ENCODE data around the gene CD2. TPM values are rescaled to one million over a fixed set of nuclear protein-coding genes. Genes with fewer than 3 reads are reported as not detected.

Gene CD2
- total RNA-seq, 4 donors from 2014 or later, result 0.60 to 5.1 (median 1.5) TPM; not detected in 1

- no peaks in the 10 kb centered on the region for H3K36me3 ChIP-seq
- DNase-seq (ENCODE audit: low spot score in 2 of 2), result no peak
- no peaks in the 10 kb centered on the region for H3K4me1 ChIP-seq
- no peaks in the 10 kb centered on the region for H3K9me3 ChIP-seq
- WGBS, 2 donors, result 89 to 92% methylated on average over 7 of the region's 7 CpGs
- no peak overlapping the region for H3K27ac ChIP-seq
- no peak overlapping the region for H3K4me3 ChIP-seq
- no peaks in the 10 kb centered on the region for H3K27me3 ChIP-seq
- TF ChIP-seq EP300 (IDR thresholded peaks at IDR 0.05) (no peak), CTCF (IDR thresholded peaks at IDR 0.05) (no peak), POLR2A (IDR thresholded peaks at IDR 0.05) (no peak)
Measured at GRCh38 chr1:116709666-116710167, 44.5 kb upstream of the CD2 start.

GRCh38 chr1:116710420-116711262, 43.6 kb upstream of the CD2 start:
- WGBS, 2 donors, result 57 to 59% methylated on average over 2 of the region's 2 CpGs
- H3K27ac ChIP-seq, result no peak overlapping the region
- DNase-seq (ENCODE audit: low spot score in 2 of 2), result no peak

GRCh38 chr1:116711263-116711840, 42.9 kb upstream of the CD2 start:
- Histone ChIP-seq H3K4me1 (no peaks in the 10 kb centered on the region), H3K4me3 (no peak overlapping the region), H3K36me3 (no peaks in the 10 kb centered on the region), H3K27ac (no peak overlapping the region), H3K9me3 (no peaks in the 10 kb centered on the region), H3K27me3 (no peaks in the 10 kb centered on the region)
- no peak for TF ChIP-seq EP300 (IDR thresholded peaks at IDR 0.05)
- no peak for TF ChIP-seq POLR2A (IDR thresholded peaks at IDR 0.05)
- TF ChIP-seq CTCF (IDR thresholded peaks at IDR 0.05), result no peak
- no peak for DNase-seq (ENCODE audit: low spot score in 2 of 2)
- 26 to 47% methylated on average over 2 of the region's 2 CpGs for WGBS, 2 donors

More at GRCh38 chr1:116710420-116711262, 43.6 kb upstream of the CD2 start:
- Histone ChIP-seq H3K27me3 (no peaks in the 10 kb centered on the region), H3K4me3 (no peak overlapping the region), H3K36me3 (no peaks in the 10 kb centered on the region), H3K9me3 (no peaks in the 10 kb centered on the region), H3K4me1 (no peaks in the 10 kb centered on the region)
- no peak for TF ChIP-seq POLR2A (IDR thresholded peaks at IDR 0.05)
- TF ChIP-seq EP300 (IDR thresholded peaks at IDR 0.05), result no peak
- no peak for TF ChIP-seq CTCF (IDR thresholded peaks at IDR 0.05)

- DNase-seq (ENCODE audit: low spot score in 2 of 2), result no peak
- WGBS, 2 donors, result 64% methylated on average over 6 of the region's 6 CpGs
- H3K27ac ChIP-seq, result no peak overlapping the region
- H3K4me1 ChIP-seq, result no peaks in the 10 kb centered on the region
- H3K4me3 ChIP-seq, result no peak overlapping the region
- no peaks in the 10 kb centered on the region for H3K9me3 ChIP-seq
- no peaks in the 10 kb centered on the region for H3K36me3 ChIP-seq
- no peaks in the 10 kb centered on the region for H3K27me3 ChIP-seq
- no peak for TF ChIP-seq POLR2A (IDR thresholded peaks at IDR 0.05)
- no peak for TF ChIP-seq CTCF (IDR thresholded peaks at IDR 0.05)
- TF ChIP-seq EP300 (IDR thresholded peaks at IDR 0.05), result no peak
Measured at GRCh38 chr1:116712510-116712909, 41.7 kb upstream of the CD2 start.

- Histone ChIP-seq H3K27me3 (no peaks in the 10 kb centered on the region), H3K36me3 (no peaks in the 10 kb centered on the region), H3K27ac (no peak overlapping the region), H3K4me3 (no peak overlapping the region), H3K9me3 (no peaks in the 10 kb centered on the region), H3K4me1 (no peaks in the 10 kb centered on the region)
- WGBS, 2 donors, result 85 to 92% methylated on average over 3 of the region's 3 CpGs
- no peak for DNase-seq (ENCODE audit: low spot score in 2 of 2)
- TF ChIP-seq EP300 (IDR thresholded peaks at IDR 0.05), result no peak
- no peak for TF ChIP-seq CTCF (IDR thresholded peaks at IDR 0.05)
- no peak for TF ChIP-seq POLR2A (IDR thresholded peaks at IDR 0.05)
Measured at GRCh38 chr1:116713474-116713873, 40.8 kb upstream of the CD2 start.

Data from tibial nerve (tissue), 4 donors.